ENCODE measurements around the gene RPGRIP1L.

Gene RPGRIP1L

DNA sequence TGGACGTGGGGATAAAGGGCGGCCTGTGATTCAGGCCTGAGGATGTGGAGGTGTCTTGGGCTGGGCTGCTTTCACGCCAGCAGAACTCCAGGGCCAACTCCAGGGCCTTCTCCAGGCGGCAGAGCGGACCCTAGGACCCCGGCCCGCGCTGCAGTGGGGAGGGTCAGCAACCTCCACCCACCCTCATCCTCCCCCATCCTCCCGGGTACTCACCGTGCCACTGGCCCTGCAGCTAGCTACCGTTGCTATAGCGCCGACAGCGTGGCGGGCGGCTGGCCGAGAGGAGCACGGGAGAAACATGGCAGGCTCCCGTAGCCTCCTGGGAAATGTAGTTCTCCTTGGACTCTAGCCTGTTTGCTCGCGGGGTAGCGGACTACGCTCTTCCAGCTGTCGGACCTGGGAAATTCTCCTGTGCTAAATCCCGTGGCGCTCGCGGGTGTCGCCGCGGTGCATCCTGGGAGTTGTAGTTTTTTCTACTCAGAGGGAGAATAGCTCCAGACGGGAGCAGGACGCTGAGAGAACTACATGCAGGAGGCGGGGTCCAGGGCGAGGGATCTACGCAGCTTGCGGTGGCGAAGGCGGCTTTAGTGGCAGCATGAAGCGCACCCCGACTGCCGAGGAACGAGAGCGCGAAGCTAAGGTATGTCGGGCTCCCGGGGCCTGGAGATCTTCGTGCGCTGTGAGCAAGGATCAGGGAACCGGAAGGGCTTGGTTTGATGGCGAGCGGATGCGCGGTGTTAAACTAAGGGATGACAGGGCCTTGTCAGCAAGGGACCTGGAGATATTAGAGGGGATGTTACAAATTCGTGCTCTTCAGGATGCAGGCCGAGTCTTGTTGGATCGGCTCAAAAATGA is at the start of gene RPGRIP1L, which contains the start of gene FTO:
TSS of gene RPGRIP1L (minus strand) at position 270 of the 855 bp plus-strand sequence. CDS start 3,136 bp downstream, outside the sequence.
TSS of gene FTO (plus strand) at position 567 of the 855 bp plus-strand sequence.
- peak; percentile 99 for DNase-seq (ENCODE audit: low spot score)

DNA sequence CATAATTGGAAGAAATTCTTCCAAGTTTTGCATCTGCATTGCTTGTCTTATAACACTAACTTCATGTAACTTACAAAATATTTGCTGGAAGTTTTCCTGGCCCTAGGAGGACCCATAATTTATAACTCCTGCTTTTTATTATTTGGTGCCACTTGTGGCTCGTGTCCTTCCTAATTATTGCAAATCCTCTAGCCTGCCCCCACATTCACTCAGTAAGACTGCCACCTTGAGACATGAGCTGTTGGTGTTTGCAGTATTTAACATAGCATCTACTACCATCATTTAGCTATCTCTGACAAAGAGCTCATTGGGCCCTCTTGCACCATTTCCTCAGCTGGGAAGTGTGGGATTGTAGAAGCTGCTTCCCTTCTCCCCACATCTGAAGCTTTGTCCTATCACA is 49.8 kb upstream of the RPGRIP1L start:
- no peak for DNase-seq (ENCODE audit: low spot score)

DNA sequence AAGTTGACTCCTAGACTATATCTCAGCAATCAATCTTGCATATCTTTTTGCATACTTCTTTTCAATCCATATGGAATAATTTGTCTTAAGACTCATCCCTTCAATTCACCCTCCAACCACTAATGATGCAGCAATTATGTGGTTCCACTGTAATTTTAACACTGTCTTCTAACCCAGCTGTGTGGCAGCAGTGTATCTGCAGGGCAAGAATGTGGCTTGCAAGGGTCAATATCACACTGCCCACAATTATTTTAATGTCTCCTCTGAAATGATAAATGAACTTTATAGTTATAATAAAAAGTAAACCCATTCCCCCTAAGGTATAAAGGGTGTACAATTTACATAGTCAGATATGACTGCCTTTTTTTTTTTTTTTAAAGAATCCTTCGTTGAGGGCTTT is 48.9 kb upstream of the RPGRIP1L start:
- DNase-seq (ENCODE audit: low spot score), result no peak

DNA sequence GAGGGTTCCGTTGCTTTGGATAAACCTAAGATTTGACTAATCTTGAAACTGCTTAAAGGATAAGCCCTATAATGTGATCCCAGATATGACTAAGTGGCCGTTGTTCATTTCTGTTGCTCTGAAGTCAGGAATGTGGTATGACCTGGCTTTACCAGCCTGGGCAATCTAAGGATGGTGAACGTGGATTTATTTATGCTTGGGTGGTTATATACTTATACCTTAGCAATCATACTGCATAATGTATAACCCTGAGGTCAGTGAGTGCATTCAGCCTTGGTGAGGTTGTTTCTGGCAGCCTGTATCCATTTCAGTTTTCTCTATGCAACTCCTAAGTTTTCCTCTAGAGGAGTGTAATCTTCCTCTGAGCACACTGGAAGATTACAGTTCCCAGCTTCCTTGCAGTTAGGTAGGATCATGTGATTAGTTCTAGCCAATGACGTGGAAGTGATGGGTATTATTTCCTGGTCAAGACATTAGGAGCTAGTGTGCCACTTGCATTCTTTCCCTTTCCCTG is 42.2 kb upstream of the RPGRIP1L start:
- DNase-seq (ENCODE audit: low spot score), result no peak

DNA sequence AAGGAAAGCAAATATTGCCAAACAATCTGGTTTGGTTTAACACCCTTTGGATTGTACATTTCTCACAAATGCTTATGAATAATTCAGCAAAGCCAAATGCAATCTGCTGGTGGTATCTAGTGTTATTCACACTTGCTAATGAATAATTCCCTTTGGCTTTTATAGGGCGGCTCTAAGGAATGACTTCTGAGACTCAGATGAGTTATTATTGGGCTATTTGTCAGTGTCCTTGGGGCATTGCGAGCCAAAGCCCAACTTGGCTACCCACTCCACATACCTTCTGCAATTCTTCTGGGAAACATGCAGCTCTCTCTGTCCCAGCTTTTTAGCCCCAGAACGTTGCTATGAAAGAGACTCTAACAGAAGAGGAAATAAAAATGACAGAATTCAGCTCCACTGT is 41.4 kb upstream of the RPGRIP1L start:
- no peak for DNase-seq (ENCODE audit: low spot score)

- no peak for DNase-seq (ENCODE audit: low spot score)
Measured at GRCh38 chr16:53744449-53744848, 40.8 kb upstream of the RPGRIP1L start.

GRCh38 chr16:53743149-53743566 is 39.5 kb upstream of the RPGRIP1L start:
- no peak for DNase-seq (ENCODE audit: low spot score)

- DNase-seq (ENCODE audit: low spot score), result no peak
Measured at GRCh38 chr16:53741546-53741945, 37.9 kb upstream of the RPGRIP1L start.

- DNase-seq (ENCODE audit: low spot score), result no peak
Measured at GRCh38 chr16:53740933-53741531, 37.4 kb upstream of the RPGRIP1L start.

DNA sequence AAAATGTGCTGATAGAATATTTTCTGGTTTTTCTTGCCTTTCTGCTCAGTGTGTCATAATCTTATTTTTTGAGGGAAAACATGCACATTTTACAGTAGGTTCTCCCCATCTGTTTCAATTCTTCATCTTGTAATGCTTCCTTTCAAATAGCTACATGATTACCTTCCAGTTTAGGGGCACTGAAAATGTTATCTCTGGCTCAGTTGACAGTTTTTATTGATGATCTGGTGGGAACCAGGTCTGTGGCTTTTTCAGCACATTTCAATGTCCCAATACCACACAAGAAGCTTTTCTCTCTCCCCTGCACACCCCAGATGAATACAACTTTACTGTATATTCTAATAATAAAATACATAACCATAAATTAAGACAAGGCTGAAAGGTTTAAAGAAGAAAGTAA is 36.8 kb upstream of the RPGRIP1L start:
- DNase-seq (ENCODE audit: low spot score), result no peak

DNA sequence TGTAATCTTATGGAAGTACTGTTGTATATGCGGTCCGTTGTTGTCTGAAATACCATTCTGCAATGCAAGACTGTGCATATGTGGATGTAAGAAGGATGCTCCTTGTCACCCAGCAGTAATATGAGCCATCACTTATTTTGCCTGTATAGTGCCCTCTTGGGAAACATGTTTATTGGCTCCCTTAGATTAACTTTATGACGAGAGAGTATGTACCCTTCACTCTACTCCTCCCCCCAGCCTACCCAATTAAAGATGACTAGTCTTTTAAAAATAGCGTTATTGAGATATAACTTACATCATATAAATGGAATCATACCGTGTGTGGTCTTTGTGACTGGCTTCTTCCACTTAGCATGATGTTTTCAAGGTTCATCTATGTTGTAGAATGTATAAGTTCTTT is 33.9 kb upstream of the RPGRIP1L start:
- DNase-seq (ENCODE audit: low spot score), result no peak

- no peak for DNase-seq (ENCODE audit: low spot score)
Measured at GRCh38 chr16:53736297-53736696, 32.6 kb upstream of the RPGRIP1L start.

DNA sequence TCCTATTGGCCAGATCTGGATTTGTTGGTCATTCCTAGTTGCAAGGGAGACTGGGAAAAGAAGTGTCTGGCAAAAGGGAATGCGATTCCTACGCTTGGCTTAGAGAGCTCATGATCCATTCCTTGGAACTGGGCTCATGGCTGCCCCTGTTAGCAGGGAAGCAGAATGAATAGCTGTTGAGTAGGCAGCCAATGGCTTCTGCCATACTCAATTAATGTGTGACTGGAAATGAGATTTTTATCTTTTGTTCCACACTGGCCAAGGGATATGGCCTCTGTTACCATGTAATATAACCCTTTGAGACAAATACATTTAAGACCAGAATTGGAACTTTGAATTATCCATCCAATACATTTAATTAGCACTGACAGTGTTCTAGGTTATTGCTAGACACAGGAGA is 31.2 kb upstream of the RPGRIP1L start:
- no peak for DNase-seq (ENCODE audit: low spot score)

DNA sequence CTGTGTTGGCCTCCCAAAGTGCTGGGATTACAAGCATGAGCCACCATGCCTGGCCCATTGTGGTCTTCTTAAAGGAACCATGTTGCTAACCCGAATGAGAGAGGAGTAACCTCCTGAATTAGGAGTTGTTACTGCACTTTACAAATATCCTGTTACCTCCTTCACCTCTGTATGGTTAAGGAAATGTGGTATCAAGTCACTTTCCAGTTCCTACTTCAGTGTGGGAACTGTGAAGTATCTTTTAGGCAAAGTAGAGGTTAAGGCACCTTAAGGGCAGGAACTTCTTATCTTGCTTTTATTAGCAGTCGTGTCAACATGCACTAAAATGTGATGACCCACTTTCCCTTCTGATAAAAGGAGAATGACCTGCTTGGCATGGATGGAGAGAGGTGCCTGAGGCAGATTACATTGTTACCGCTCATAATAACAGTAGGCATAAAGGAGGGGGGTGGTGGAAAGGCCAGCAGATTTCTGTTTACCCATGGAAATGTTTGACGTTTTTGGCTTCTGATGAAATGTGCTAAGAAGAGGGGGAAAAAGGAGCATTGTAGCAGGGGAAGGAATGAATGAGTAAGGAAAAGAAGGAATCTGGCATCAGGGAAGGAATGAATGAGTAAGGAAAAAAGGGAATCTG is 28.8 kb upstream of the RPGRIP1L start:
- no peak for DNase-seq (ENCODE audit: low spot score)

DNA sequence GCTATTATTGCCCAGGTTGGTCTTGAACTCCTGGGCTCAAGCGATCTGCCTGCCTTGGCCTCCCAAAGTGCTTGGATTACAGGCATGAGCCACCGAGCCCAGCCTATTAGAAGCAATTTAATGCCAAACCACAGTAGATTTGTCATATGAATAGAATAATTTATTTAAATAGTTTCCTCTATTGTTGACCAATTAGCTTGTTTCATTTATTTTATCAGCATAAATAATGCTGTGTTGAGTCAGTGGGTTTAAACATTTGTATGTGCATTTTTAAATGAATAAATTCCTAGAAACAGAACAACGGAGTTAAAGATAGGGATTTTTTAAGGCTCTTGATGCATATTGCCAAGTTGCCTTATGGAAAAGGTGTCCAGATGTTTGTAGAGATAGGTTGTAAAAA is 27.0 kb upstream of the RPGRIP1L start:
- DNase-seq (ENCODE audit: low spot score), result no peak

DNA sequence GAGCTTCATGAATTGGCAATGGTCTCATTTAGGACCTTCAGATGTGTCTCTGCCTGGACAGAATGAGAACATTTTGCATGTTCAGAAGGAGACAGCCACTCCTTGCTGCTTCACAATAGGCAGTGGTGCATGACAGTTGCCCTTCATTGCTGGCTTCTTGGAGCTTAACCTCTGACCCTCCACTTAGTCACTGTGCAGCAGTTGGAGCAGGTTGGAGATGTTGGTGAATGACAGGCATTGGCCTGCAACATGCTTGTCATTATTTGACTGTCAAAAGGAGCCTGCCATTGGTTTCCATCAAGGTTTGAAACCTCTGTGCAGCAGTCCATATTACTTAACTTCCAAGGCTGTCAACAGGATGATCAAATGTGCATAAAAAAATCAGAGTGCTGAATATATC is 23.0 kb upstream of the RPGRIP1L start:
- DNase-seq (ENCODE audit: low spot score), result peak; percentile 60

DNA sequence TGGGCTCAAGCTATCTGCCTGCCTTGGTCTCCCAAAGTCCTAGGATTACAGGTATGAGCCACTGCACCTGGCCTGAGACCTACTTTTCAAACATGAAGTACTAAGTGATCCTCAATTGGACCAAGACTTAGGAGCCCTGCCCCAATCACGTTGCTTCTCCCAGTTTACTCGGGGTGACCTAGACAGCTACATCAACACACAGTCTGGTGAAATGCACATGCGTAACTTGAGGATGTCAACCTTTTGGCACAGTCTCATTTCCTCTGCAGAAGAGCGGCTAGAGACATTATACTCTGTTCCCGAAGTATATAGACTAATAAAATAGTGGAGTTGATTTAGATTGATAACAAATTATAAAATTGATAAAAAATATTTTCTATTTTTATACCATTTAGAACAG is 17.4 kb upstream of the RPGRIP1L start:
- DNase-seq (ENCODE audit: low spot score), result no peak

DNA sequence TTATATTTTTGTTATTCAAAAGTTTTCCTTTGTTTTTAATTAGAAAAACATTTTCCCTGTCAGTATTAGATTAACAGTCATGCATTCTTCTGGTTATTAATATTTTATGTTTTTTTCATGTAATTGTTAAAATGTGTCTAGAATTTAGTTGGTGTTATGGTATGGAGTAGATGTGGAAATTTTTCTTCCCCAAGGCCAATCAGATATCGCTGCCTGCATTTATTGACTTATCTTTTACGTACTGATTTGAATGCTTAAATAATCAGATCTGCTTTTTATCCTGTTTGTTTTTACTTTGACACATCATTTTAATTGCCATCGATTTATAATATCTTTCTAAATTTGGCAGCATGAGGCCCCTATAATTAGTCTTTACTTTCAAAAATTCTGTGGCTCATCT is 13.9 kb upstream of the RPGRIP1L start:
- DNase-seq (ENCODE audit: low spot score), result no peak

- no peak for DNase-seq (ENCODE audit: low spot score)
Measured at GRCh38 chr16:53715023-53715384, 11.3 kb upstream of the RPGRIP1L start.

DNA sequence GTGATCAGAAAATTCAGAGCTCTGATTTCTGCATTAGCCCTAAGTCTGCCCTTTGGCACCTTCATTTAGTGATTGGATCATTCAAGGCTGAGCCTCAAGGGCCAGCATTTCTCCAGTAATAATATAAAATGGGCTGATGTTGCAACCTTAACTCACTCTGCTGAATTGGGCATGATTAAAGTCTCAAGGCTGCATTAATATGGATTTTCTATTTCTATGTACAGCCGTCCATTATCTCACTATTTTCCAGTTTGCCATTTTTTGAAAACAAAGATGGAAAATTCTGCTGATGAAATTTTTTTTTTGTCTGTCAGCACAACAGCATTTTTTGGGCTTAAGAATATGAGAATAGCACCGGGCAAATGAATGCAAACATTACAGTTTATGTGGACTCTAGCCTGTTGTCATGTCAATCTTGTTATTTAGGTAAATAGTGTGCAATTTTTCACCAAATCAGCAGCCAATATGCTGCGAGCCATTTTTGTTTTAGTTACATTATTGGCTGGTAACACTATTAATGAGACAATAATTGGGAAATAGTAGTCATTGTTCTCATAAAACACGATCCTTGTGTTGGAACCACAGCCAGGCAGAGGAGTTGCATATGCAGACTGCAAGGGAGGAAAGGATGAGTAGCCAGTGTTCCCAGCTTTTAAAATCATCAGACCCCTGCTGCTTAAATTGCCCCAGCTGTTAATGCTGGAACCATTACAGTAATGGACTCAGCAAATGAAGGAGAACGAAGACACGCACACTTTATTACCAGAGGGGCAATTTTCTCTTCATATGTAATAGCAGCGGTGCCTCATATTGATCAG is 10.8 kb upstream of the RPGRIP1L start:
- DNase-seq (ENCODE audit: low spot score), result no peak

- no peak for DNase-seq (ENCODE audit: low spot score)
Measured at GRCh38 chr16:53713403-53714204, 9.9 kb upstream of the RPGRIP1L start.
